GM12892 (cell line): Measurements from ENCODE around the gene KIF20B.

Source experiments
- POLR2A ChIP-seq: IDR thresholded peaks from 2 replicates; pipeline ENCODE4 v1.6.1; 2011; ENCODE audit warnings: low read depth, low read length, control low read depth
- POLR2AphosphoS5 ChIP-seq: IDR thresholded peaks from 2 replicates; pipeline ENCODE4 v1.6.1; 2011; ENCODE audit warnings: low read depth, low read length, control low read depth

DNA sequence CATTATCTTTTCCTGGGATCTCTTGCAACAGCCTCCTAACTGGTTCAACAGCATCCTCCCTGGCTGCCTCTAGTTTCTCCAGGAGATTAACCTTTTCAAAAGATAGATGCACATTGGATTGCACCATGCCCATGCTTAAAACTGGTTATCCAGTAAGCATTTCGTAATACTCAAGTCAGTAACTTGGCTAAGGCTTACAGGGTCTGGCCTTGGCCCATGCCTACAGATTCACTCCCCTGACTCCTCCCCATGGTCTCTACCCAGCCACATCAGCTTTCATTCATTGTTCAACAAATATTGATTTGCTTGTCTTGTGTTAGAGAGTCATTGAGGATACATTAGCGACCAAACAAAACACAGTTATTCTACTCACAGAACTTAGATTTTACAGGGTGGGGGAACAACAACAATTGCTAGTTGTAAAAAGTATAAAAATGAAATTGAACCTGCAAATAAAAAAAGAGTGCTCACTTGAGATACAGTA, 1.8 kb upstream of the KIF20B start:
- no peak for TF ChIP-seq POLR2AphosphoS5
- TF ChIP-seq POLR2A = no peak
